ELF-1 (cell line): Measurements from ENCODE around the gene AUTS2.

Experiments used
- DNase-seq: peaks from one replicate; pipeline ENCODE4 v3.0.0-alpha.2; 2016; ENCODE audit warnings: low read depth, low spot score

The AUTS2 gene

GRCh38 chr7:69622960-69623359, 24.7 kb downstream of the AUTS2 start:
- no peak for DNase-seq

GRCh38 chr7:69624435-69625230, 26.4 kb downstream of the AUTS2 start:
- DNase-seq: no peak

- DNase-seq: peak; percentile 62
Measured at GRCh38 chr7:69625238-69625637, 27.0 kb downstream of the AUTS2 start.

GRCh38 chr7:69625798-69626197, 27.5 kb downstream of the AUTS2 start:
- no peak for DNase-seq

GRCh38 chr7:69630292-69630691, 32.0 kb downstream of the AUTS2 start:
- DNase-seq: no peak

- no peak for DNase-seq
Measured at GRCh38 chr7:69631131-69631530, 32.9 kb downstream of the AUTS2 start.

- no peak for DNase-seq
Measured at GRCh38 chr7:69632280-69632679, 34.0 kb downstream of the AUTS2 start.

GRCh38 chr7:69633122-69633831, 35.0 kb downstream of the AUTS2 start:
- DNase-seq: no peak

GRCh38 chr7:69635555-69636185, 37.4 kb downstream of the AUTS2 start:
- no peak for DNase-seq

GRCh38 chr7:69638674-69639073, 40.4 kb downstream of the AUTS2 start:
- DNase-seq: no peak

- DNase-seq: no peak
Measured at GRCh38 chr7:69640216-69640615, 41.9 kb downstream of the AUTS2 start.

- DNase-seq: no peak
Measured at GRCh38 chr7:69640925-69641594, 42.8 kb downstream of the AUTS2 start.

- no peak for DNase-seq
Measured at GRCh38 chr7:69643265-69643664, 45.0 kb downstream of the AUTS2 start.

GRCh38 chr7:69643708-69644445, 45.6 kb downstream of the AUTS2 start:
- peak; percentile 51 for DNase-seq

- DNase-seq: peak; percentile 95
Measured at GRCh38 chr7:69645683-69646082, 47.4 kb downstream of the AUTS2 start.

GRCh38 chr7:69651101-69651590, 52.9 kb downstream of the AUTS2 start:
- no peak for DNase-seq

- DNase-seq: no peak
Measured at GRCh38 chr7:69652947-69653701, 54.8 kb downstream of the AUTS2 start.

- no peak for DNase-seq
Measured at GRCh38 chr7:69653806-69654205, 55.5 kb downstream of the AUTS2 start.

GRCh38 chr7:69654381-69654780, 56.1 kb downstream of the AUTS2 start:
- DNase-seq: no peak
